Fibroblast of lung (primary cell): Measurements from ENCODE around the gene ZNF765. TPM values are rescaled to one million over a fixed set of nuclear protein-coding genes. Genes with fewer than 3 reads are reported as not detected.

Experiments used
- polyA plus RNA-seq, 2 donors: library from polyadenylated mRNA; depleted of rRNA in 1 of 2; stranded (reverse) in 1 of 2; unstranded in 1 of 2; fragments of >200 nt; gene quantifications; 2 replicates each; pipeline ENCODE4 v1.2.1, GENCODE V29; 2011 to 2012; ENCODE audit warnings: missing spikeins in 1 of 2
- total RNA-seq: library from RNA; depleted of rRNA; stranded (reverse); fragments of >200 nt; gene quantifications from 2 replicates; pipeline ENCODE4 v1.2.1, GENCODE V29; 2014

The ZNF765 gene
- total and polyA plus RNA-seq, 2 donors (not counting 1 experiment from before 2014, with no cell fraction given), result 5.3 to 14.7 TPM

Other genes with a start within 250 kb of the ZNF765 start
- gene ZNF347, start 236.1 kb upstream of the ZNF765 start, total RNA-seq, result 8.5 and 10.6 TPM in 2 replicates
- 5.6 and 5.7 TPM in 2 replicates for gene ZNF347, start 236.1 kb upstream of the ZNF765 start, polyA plus RNA-seq
- gene ZNF665, start 201.8 kb upstream of the ZNF765 start, total RNA-seq, result 5.4 and 6.3 TPM in 2 replicates
- 2.4 and 3.1 TPM in 2 replicates for gene ZNF665, start 201.8 kb upstream of the ZNF765 start, polyA plus RNA-seq
- gene ZNF677, start 140.3 kb upstream of the ZNF765 start, total RNA-seq, result 15.7 and 25.3 TPM in 2 replicates
- 21.9 and 26.0 TPM in 2 replicates for gene ZNF677, start 140.3 kb upstream of the ZNF765 start, polyA plus RNA-seq
- gene VN1R2, start 136.9 kb upstream of the ZNF765 start, total RNA-seq, result under 0.01 and 0.17 TPM in 2 replicates
- gene VN1R2, start 136.9 kb upstream of the ZNF765 start, polyA plus RNA-seq, result not detected in 2 replicates
- gene VN1R4, start 127.4 kb upstream of the ZNF765 start, total RNA-seq, result not detected in 2 replicates
- not detected in 2 replicates for gene VN1R4, start 127.4 kb upstream of the ZNF765 start, polyA plus RNA-seq
- 9.7 and 9.8 TPM in 2 replicates for gene ZNF845, start 61.4 kb upstream of the ZNF765 start, total RNA-seq
- gene ZNF845, start 61.4 kb upstream of the ZNF765 start, polyA plus RNA-seq, result 3.1 and 4.2 TPM in 2 replicates
- 6.8 and 7.4 TPM in 2 replicates for gene ZNF525, start 29.4 kb upstream of the ZNF765 start, total RNA-seq
- 1.8 and 4.8 TPM in 2 replicates for gene ZNF525, start 29.4 kb upstream of the ZNF765 start, polyA plus RNA-seq
- 9.2 and 10.7 TPM in 2 replicates for gene ZNF761, start 36.8 kb downstream of the ZNF765 start, total RNA-seq
- gene ZNF761, start 36.8 kb downstream of the ZNF765 start, polyA plus RNA-seq, result 7.6 and 11.5 TPM in 2 replicates
- 3.6 and 3.9 TPM in 2 replicates for gene ZNF813, start 72.6 kb downstream of the ZNF765 start, total RNA-seq
- gene ZNF813, start 72.6 kb downstream of the ZNF765 start, polyA plus RNA-seq, result 1.4 and 1.8 TPM in 2 replicates
- gene ZNF331, start 143.0 kb downstream of the ZNF765 start, total RNA-seq, result 9.0 and 16.2 TPM in 2 replicates
- gene ZNF331, start 143.0 kb downstream of the ZNF765 start, polyA plus RNA-seq, result 4.7 and 4.8 TPM in 2 replicates
- not detected in 2 replicates for gene DPRX, start 236.8 kb downstream of the ZNF765 start, total RNA-seq
- gene DPRX, start 236.8 kb downstream of the ZNF765 start, polyA plus RNA-seq, result not detected in 2 replicates